Muscle of leg (tissue), 11 donors: ENCODE results near the gene SIPA1. TPM values are rescaled to one million over a fixed set of nuclear protein-coding genes. Genes with fewer than 3 reads are reported as not detected.
"Not testable (repeated sequence)": the region's sequence is repeated elsewhere in the genome, so short reads cannot be mapped to it uniquely, and the experiment has no call there.

Experiments used
- DNase-seq: peaks from one replicate; pipeline ENCODE4 v3.0.0; 2013
- H3K27ac ChIP-seq: one replicate; pipeline ENCODE4 v1.5.1; 2013; ENCODE audit warnings: mild to moderate bottlenecking, low read length, control low read depth
- H3K27me3 ChIP-seq: one replicate; pipeline ENCODE4 v1.6.1; 2013; ENCODE audit warnings: low read length; ENCODE audit not compliant: control insufficient read depth, insufficient read depth
- H3K36me3 ChIP-seq: one replicate; pipeline ENCODE4 v1.6.1; 2013; ENCODE audit warnings: low read length; ENCODE audit not compliant: control insufficient read depth, insufficient read depth
- H3K4me1 ChIP-seq: one replicate; pipeline ENCODE4 v1.6.1; 2013; ENCODE audit warnings: low read length; ENCODE audit not compliant: control insufficient read depth, insufficient read depth
- H3K4me3 ChIP-seq: one replicate; pipeline ENCODE4 v1.5.1; 2013; ENCODE audit warnings: low read length, control low read depth
- H3K9me3 ChIP-seq: replicated peaks from 2 replicates; pipeline ENCODE4 v1.6.1; 2013; ENCODE audit warnings: low read depth, low read length; ENCODE audit not compliant: control insufficient read depth
- WGBS: methylation state at CpG from one replicate; pipeline ENCODE4 v1.1.5; 2013; ENCODE audit warnings: missing lambda C conversion rate; ENCODE audit not compliant: insufficient coverage; 5-methylcytosine and 5-hydroxymethylcytosine counted together
- polyA plus RNA-seq, 8 donors: library from polyadenylated mRNA; unstranded; fragments of 120-200 nt; gene quantifications; one replicate each; pipeline versions ENCODE4 v1.2.1 to v1.2.3, GENCODE V29; 2013; ENCODE audit warnings: inconsistent platforms in 1 of 8, low replicate concordance in 1 of 8; ENCODE audit not compliant: insufficient read length in 8 of 8, insufficient read depth in 1 of 8
- total RNA-seq: library from RNA; stranded (reverse); fragments of 120-200 nt; gene quantifications from one replicate; pipeline ENCODE4 v1.2.4, GENCODE V29; 2013

Gene SIPA1
- total and polyA plus RNA-seq, 9 donors, result 27.7 to 49.6 (median 39.5) TPM

- Histone ChIP-seq H3K4me1 (no peaks in the 10 kb centered on the region), H3K9me3 (no peaks in the 10 kb centered on the region), H3K4me3 (no peak overlapping the region), H3K27me3 (peaks cover 3% of the 10 kb centered on the region), H3K27ac (no peak overlapping the region), H3K36me3 (no peaks in the 10 kb centered on the region)
- DNase-seq, result no peak
- 56% methylated on average over 1 of the region's 8 CpGs for WGBS
Measured at GRCh38 chr11:65685981-65686380, 48.1 kb downstream of the SIPA1 start.

- DNase-seq, H3K4me1 ChIP-seq, H3K9me3 ChIP-seq, H3K36me3 ChIP-seq, H3K4me3 ChIP-seq, H3K27ac ChIP-seq, H3K27me3 ChIP-seq: not testable (repeated sequence)
- WGBS, result 86% methylated on average over 4 of the region's 8 CpGs
Measured at GRCh38 chr11:65691847-65692246, 53.9 kb downstream of the SIPA1 start.

- Histone ChIP-seq H3K4me1 (no peaks in the 10 kb centered on the region), H3K36me3 (no peaks in the 10 kb centered on the region), H3K27ac (no peak overlapping the region), H3K27me3 (no peaks in the 10 kb centered on the region), H3K4me3 (no peak overlapping the region), H3K9me3 (no peaks in the 10 kb centered on the region)
- no peak for DNase-seq
- whole genome bisulfite sequencing, result 61% methylated on average over 7 of the region's 11 CpGs
Measured at GRCh38 chr11:65692367-65692766, 54.5 kb downstream of the SIPA1 start.

- H3K9me3 ChIP-seq, result no peaks in the 10 kb centered on the region
- WGBS, result 78% methylated on average over 11 of the region's 12 CpGs
- no peaks in the 10 kb centered on the region for H3K27me3 ChIP-seq
- H3K27ac ChIP-seq, result peak overlapping the region; percentile 42
- no peaks in the 10 kb centered on the region for H3K36me3 ChIP-seq
- no peak overlapping the region for H3K4me3 ChIP-seq
- peak; percentile 43 for DNase-seq
- H3K4me1 ChIP-seq, result no peaks in the 10 kb centered on the region
Measured at GRCh38 chr11:65695459-65696241, 57.7 kb downstream of the SIPA1 start.

GRCh38 chr11:65696802-65697552 lies 59.1 kb downstream of the SIPA1 start:
- WGBS, result 80% methylated on average over 3 of the region's 5 CpGs

GRCh38 chr11:65698205-65698604 lies 60.3 kb downstream of the SIPA1 start:
- WGBS, result 79% methylated on average over 5 of the region's 8 CpGs

More at GRCh38 chr11:65696802-65697552, 59.1 kb downstream of the SIPA1 start:
- Histone ChIP-seq H3K27ac (no peak overlapping the region), H3K9me3 (no peaks in the 10 kb centered on the region), H3K27me3 (no peaks in the 10 kb centered on the region), H3K36me3 (no peaks in the 10 kb centered on the region), H3K4me3 (no peak overlapping the region), H3K4me1 (no peaks in the 10 kb centered on the region)
- no peak for DNase-seq

GRCh38 chr11:65699306-65699705 lies 61.4 kb downstream of the SIPA1 start:
- Histone ChIP-seq H3K36me3 (no peaks in the 10 kb centered on the region), H3K27me3 (peaks cover 4% of the 10 kb centered on the region), H3K9me3 (no peaks in the 10 kb centered on the region), H3K27ac (no peak overlapping the region), H3K4me1 (no peaks in the 10 kb centered on the region), H3K4me3 (no peak overlapping the region)
- 74% methylated on average over 7 of the region's 7 CpGs for WGBS
- DNase-seq, result no peak

More at GRCh38 chr11:65698205-65698604, 60.3 kb downstream of the SIPA1 start:
- H3K4me3 ChIP-seq, result no peak overlapping the region
- H3K9me3 ChIP-seq, result no peaks in the 10 kb centered on the region
- no peak for DNase-seq
- peaks cover under 1% of the 10 kb centered on the region for H3K27me3 ChIP-seq
- H3K36me3 ChIP-seq, result no peaks in the 10 kb centered on the region
- H3K27ac ChIP-seq, result peak overlapping the region; percentile 20
- H3K4me1 ChIP-seq, result no peaks in the 10 kb centered on the region

- Histone ChIP-seq H3K4me3 (no peak overlapping the region), H3K36me3 (no peaks in the 10 kb centered on the region), H3K9me3 (no peaks in the 10 kb centered on the region), H3K4me1 (no peaks in the 10 kb centered on the region), H3K27me3 (peaks cover 4% of the 10 kb centered on the region), H3K27ac (no peak overlapping the region)
- no peak for DNase-seq
- WGBS, result no CpG with 5 or more reads among the region's 3 CpGs
Measured at GRCh38 chr11:65700399-65700798, 62.5 kb downstream of the SIPA1 start.
